Liver (tissue), 9 donors: ENCODE measurements around the gene HSP90AB1. TPM values are rescaled to one million over a fixed set of nuclear protein-coding genes. Genes with fewer than 3 reads are reported as not detected.

Experiments used
- DNase-seq: peaks from one replicate; pipeline ENCODE4 v3.0.0-alpha.2; 2017; ENCODE audit warnings: low spot score
- H3K27ac ChIP-seq, 2 donors: one replicate each; pipeline ENCODE4 v1.7.0; 2013; ENCODE audit warnings: inconsistent platforms in 2 of 2, low read length in 2 of 2, control low read depth in 1 of 2, low read depth in 1 of 2, mild to moderate bottlenecking in 1 of 2
- H3K27me3 ChIP-seq, 4 donors: one replicate each; pipeline versions ENCODE4 v1.6.1 to v1.7.0; 2013; ENCODE audit warnings: low read length in 3 of 4, inconsistent platforms in 1 of 4, mild to moderate bottlenecking in 1 of 4, moderate library complexity in 1 of 4; ENCODE audit not compliant: control insufficient read depth in 4 of 4, insufficient read depth in 4 of 4
- H3K36me3 ChIP-seq, 4 donors: one replicate each; pipeline versions ENCODE4 v1.6.1 to v1.7.0; 2013; ENCODE audit warnings: low read length in 3 of 4, mild to moderate bottlenecking in 3 of 4, low read depth in 1 of 4, moderate library complexity in 1 of 4; ENCODE audit not compliant: control insufficient read depth in 4 of 4, insufficient read depth in 3 of 4
- H3K4me1 ChIP-seq, 4 donors: one replicate each; pipeline versions ENCODE4 v1.6.1 to v1.7.0; 2013; ENCODE audit warnings: low read length in 3 of 4, mild to moderate bottlenecking in 3 of 4, moderate library complexity in 1 of 4; ENCODE audit not compliant: control insufficient read depth in 4 of 4, insufficient read depth in 4 of 4
- H3K4me3 ChIP-seq, 3 donors: one replicate each; pipeline versions ENCODE4 v1.6.1 to v1.7.0; 2013; ENCODE audit warnings: low read length in 3 of 3, control low read depth in 1 of 3, low read depth in 1 of 3, mild to moderate bottlenecking in 1 of 3
- H3K9ac ChIP-seq, 2 donors: one replicate each; pipeline ENCODE4 v1.7.0; 2013; ENCODE audit warnings: low read length in 2 of 2, mild to moderate bottlenecking in 2 of 2, moderate library complexity in 2 of 2, control low read depth in 1 of 2, low read depth in 1 of 2
- H3K9me3 ChIP-seq, 4 donors: one replicate each; pipeline versions ENCODE4 v1.6.1 to v1.7.0; 2013; ENCODE audit warnings: low read length in 3 of 4; ENCODE audit not compliant: control insufficient read depth in 4 of 4
- CTCF ChIP-seq: fragments of 150-350 bp; IDR thresholded peaks from 2 replicates; pipeline ENCODE4 v1.5.1; 2017; ENCODE audit warnings: improper control_type of control experiment, low read depth, low read length; ENCODE audit not compliant: missing input control
- EGR1 ChIP-seq, 2 donors: IDR thresholded peaks; 2 replicates each; pipeline ENCODE4 v1.6.1; 2016 to 2018; ENCODE audit warnings: antibody characterized with exemption in 2 of 2, low read depth in 2 of 2
- FOXA1 ChIP-seq: IDR thresholded peaks from 2 replicates; pipeline ENCODE4 v1.6.1; 2016; ENCODE audit warnings: antibody characterized with exemption
- FOXA2 ChIP-seq: IDR thresholded peaks from 2 replicates; pipeline ENCODE4 v1.6.1; 2016; ENCODE audit warnings: antibody characterized with exemption
- GABPA ChIP-seq, 2 donors: IDR thresholded peaks in 1 of 2; conservative IDR thresholded peaks in 1 of 2; 2 replicates each; pipeline ENCODE4 v1.6.1; 2016; ENCODE audit warnings: antibody characterized with exemption in 2 of 2, mild to moderate bottlenecking in 1 of 2, moderate library complexity in 1 of 2
- HNF4A ChIP-seq, 2 donors: conservative IDR thresholded peaks; 2 replicates each; pipeline ENCODE4 v1.6.1; 2016; ENCODE audit warnings: antibody characterized with exemption in 2 of 2, mild to moderate bottlenecking in 2 of 2
- HNF4G ChIP-seq: IDR thresholded peaks from 2 replicates; pipeline ENCODE4 v1.6.1; 2016; ENCODE audit warnings: antibody characterized with exemption
- JUND ChIP-seq, 2 donors: IDR thresholded peaks; 2 replicates each; pipeline ENCODE4 v1.6.1; 2016; ENCODE audit warnings: antibody characterized with exemption in 2 of 2
- RAD21 ChIP-seq, 2 donors: IDR thresholded peaks; 2 replicates each; pipeline ENCODE4 v1.6.1; 2016; ENCODE audit warnings: antibody characterized with exemption in 2 of 2, mild to moderate bottlenecking in 2 of 2
- RXRA ChIP-seq, 2 donors: IDR thresholded peaks; 2 replicates each; pipeline ENCODE4 v1.6.1; 2017 to 2018; ENCODE audit warnings: antibody characterized with exemption in 2 of 2, mild to moderate bottlenecking in 1 of 2
- SP1 ChIP-seq: IDR thresholded peaks from 2 replicates; pipeline ENCODE4 v1.6.1; 2018; ENCODE audit warnings: antibody characterized with exemption, mild to moderate bottlenecking
- TAF1 ChIP-seq: conservative IDR thresholded peaks from 2 replicates; pipeline ENCODE4 v1.6.1; 2016; ENCODE audit warnings: antibody characterized with exemption, mild to moderate bottlenecking
- YY1 ChIP-seq: IDR thresholded peaks from 2 replicates; pipeline ENCODE4 v1.6.1; 2016; ENCODE audit warnings: antibody characterized with exemption, mild to moderate bottlenecking
- WGBS: extraction: QIAGEN DNeasy Blood & Tissue Kit; methylation state at CpG from one replicate; pipeline ENCODE4 v1.1.7; 2013; 5-methylcytosine and 5-hydroxymethylcytosine counted together
- polyA plus RNA-seq, 2 donors: library from polyadenylated mRNA; stranded (reverse) in 1 of 2; unstranded in 1 of 2; fragments of 200-250 nt in 1 of 2; fragments of >200 nt in 1 of 2; fragmentation: Nextera tagmentation in 1 of 2; extraction: Ambion mirVana in 1 of 2; gene quantifications; one replicate each; pipeline versions ENCODE4 v1.2.1 to v1.2.3, GENCODE V29; 2013 to 2015
- total RNA-seq, 2 donors: library from RNA; depleted of rRNA; stranded (reverse); fragments of >200 nt; gene quantifications; one replicate each; pipeline ENCODE4 v1.2.3, GENCODE V29; 2014
- TF ChIP-seq, protein P1 (sequence below): IDR thresholded peaks from 2 replicates; pipeline ENCODE4 v1.6.1; 2016; ENCODE audit warnings: antibody characterized with exemption, mild to moderate bottlenecking
- TF ChIP-seq, protein P2 (sequence below): IDR thresholded peaks from 2 replicates; pipeline ENCODE4 v1.6.1; 2016; ENCODE audit warnings: antibody characterized with exemption
- donor health status: healthy.
- donor health status: healthy.
- donor health status: healthy.
- donor health status: healthy.
- donor health status: healthy.

The HSP90AB1 gene
- total and polyA plus RNA-seq, 4 donors, result 129 to 281 (median 203) TPM

GRCh38 chr6:44219053-44219814, 27.7 kb upstream of the HSP90AB1 start:
- 2% methylated on average over 45 of the region's 45 CpGs for WGBS
- TF ChIP-seq JUND (IDR thresholded peaks at IDR 0.05), result no peak
- no peak for TF ChIP-seq GABPA (IDR thresholded peaks at IDR 0.05 in 1 of 2, conservative IDR thresholded peaks at IDR 0.05 in 1 of 2)
- TF ChIP-seq HNF4G, result no peak
- no peak for TF ChIP-seq EGR1 (IDR thresholded peaks at IDR 0.05; ENCODE audit: low read depth in 2 of 2)
- TF ChIP-seq, protein P1, sequence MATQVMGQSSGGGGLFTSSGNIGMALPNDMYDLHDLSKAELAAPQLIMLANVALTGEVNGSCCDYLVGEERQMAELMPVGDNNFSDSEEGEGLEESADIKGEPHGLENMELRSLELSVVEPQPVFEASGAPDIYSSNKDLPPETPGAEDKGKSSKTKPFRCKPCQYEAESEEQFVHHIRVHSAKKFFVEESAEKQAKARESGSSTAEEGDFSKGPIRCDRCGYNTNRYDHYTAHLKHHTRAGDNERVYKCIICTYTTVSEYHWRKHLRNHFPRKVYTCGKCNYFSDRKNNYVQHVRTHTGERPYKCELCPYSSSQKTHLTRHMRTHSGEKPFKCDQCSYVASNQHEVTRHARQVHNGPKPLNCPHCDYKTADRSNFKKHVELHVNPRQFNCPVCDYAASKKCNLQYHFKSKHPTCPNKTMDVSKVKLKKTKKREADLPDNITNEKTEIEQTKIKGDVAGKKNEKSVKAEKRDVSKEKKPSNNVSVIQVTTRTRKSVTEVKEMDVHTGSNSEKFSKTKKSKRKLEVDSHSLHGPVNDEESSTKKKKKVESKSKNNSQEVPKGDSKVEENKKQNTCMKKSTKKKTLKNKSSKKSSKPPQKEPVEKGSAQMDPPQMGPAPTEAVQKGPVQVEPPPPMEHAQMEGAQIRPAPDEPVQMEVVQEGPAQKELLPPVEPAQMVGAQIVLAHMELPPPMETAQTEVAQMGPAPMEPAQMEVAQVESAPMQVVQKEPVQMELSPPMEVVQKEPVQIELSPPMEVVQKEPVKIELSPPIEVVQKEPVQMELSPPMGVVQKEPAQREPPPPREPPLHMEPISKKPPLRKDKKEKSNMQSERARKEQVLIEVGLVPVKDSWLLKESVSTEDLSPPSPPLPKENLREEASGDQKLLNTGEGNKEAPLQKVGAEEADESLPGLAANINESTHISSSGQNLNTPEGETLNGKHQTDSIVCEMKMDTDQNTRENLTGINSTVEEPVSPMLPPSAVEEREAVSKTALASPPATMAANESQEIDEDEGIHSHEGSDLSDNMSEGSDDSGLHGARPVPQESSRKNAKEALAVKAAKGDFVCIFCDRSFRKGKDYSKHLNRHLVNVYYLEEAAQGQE, result no peak
- no peak for TF ChIP-seq FOXA2
- TF ChIP-seq, protein P2, sequence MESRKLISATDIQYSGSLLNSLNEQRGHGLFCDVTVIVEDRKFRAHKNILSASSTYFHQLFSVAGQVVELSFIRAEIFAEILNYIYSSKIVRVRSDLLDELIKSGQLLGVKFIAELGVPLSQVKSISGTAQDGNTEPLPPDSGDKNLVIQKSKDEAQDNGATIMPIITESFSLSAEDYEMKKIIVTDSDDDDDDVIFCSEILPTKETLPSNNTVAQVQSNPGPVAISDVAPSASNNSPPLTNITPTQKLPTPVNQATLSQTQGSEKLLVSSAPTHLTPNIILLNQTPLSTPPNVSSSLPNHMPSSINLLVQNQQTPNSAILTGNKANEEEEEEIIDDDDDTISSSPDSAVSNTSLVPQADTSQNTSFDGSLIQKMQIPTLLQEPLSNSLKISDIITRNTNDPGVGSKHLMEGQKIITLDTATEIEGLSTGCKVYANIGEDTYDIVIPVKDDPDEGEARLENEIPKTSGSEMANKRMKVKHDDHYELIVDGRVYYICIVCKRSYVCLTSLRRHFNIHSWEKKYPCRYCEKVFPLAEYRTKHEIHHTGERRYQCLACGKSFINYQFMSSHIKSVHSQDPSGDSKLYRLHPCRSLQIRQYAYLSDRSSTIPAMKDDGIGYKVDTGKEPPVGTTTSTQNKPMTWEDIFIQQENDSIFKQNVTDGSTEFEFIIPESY, result no peak
- no peak for TF ChIP-seq TAF1
- peak; percentile 38 for TF ChIP-seq YY1
- TF ChIP-seq SP1, result no peak
- TF ChIP-seq HNF4A (conservative IDR thresholded peaks at IDR 0.05), result no peak
- no peak for TF ChIP-seq CTCF
- peak; percentile 19 to 40 for TF ChIP-seq RXRA (IDR thresholded peaks at IDR 0.05)
- no peak for TF ChIP-seq FOXA1
- no peak for TF ChIP-seq RAD21 (IDR thresholded peaks at IDR 0.05)

More at GRCh38 chr6:44219053-44219814, 27.7 kb upstream of the HSP90AB1 start:
- peak overlapping the region; percentile 32 to 57 (median 41) for H3K4me3 ChIP-seq
- no peaks in the 10 kb centered on the region for H3K27me3 ChIP-seq
- no peaks in the 10 kb centered on the region for H3K9me3 ChIP-seq
- H3K27ac ChIP-seq, result peak overlapping the region; percentile 82 to 86
- DNase-seq, result peak; percentile 72
- H3K9ac ChIP-seq, result peak overlapping the region; percentile 36 to 59
- H3K36me3 ChIP-seq, result no peaks in the 10 kb centered on the region
- peaks cover 38 to 69% (median 49%) of the 10 kb centered on the region in 4 donors for H3K4me1 ChIP-seq
